ENCODE results near the gene HOTAIR.

HOTAIR gene

DNA sequence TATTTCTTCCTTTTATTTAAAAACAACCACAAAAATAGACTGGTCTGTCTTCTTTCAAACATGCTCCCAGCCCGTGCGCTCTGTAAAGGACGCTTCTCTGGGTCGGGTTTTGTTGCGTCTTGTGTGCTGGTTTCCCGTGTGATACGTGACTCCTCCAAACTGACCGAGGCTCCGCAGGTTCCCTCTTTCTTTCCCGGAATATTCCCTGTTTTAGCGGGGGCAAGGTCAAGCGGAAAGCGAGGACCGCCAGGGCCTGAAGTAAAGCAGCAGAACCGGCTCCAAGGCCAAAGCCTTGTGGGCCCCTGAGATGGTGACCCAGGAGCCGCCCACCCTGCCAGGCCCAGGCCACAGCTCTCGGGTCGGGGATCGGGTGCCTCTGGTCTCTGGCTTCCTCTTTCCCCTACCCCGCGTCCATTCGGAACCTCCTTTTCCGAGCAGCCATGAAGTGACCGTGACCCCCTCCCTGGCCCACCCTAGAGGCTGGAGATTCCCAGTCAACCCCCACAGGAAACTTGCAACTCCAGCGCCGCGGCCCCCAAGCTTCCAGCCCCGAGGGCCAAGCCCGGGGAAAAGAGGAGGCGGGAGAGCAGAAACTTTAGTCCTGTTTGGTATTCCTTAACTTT is 9.3 kb upstream of the HOTAIR start:
- peaks cover 4% of the 10 kb centered on the region for H3K79me1 ChIP-seq (replicated peaks; ENCODE audit: low read length, poor library complexity, severe bottlenecking)
- H3K18ac ChIP-seq (ENCODE audit: low read depth in 1 of 2, low read length in 2 of 2), result no peak overlapping the region
- H2BK120ac ChIP-seq (ENCODE audit: low read depth, low read length), result no peak overlapping the region
- peak overlapping the region; percentile 58 for H2BK5ac ChIP-seq (ENCODE audit: low read depth, low read length, poor library complexity, severe bottlenecking)
- H3K4ac ChIP-seq (ENCODE audit: low read depth in 1 of 2, low read length in 2 of 2), result no peak overlapping the region
- no peak overlapping the region for H2BK15ac ChIP-seq (ENCODE audit: low read depth, poor library complexity, severe bottlenecking)
- peak overlapping the region in 1 of 2 experiments; percentile 32 for H3K23ac ChIP-seq (ENCODE audit: low read length in 2 of 2)
- peaks cover 21% of the 10 kb centered on the region for H3K4me1 ChIP-seq (ENCODE audit: control insufficient read depth, insufficient read depth, low read depth, low read length)
- no peak for DNase-seq
- no peak overlapping the region for H3K14ac ChIP-seq (ENCODE audit: low read length in 2 of 2)
- no peaks in the 10 kb centered on the region for H3K9me3 ChIP-seq (ENCODE audit: control insufficient read depth, low read length)
- H3K4me2 ChIP-seq (ENCODE audit: low read length, poor library complexity, severe bottlenecking), result peak overlapping the region; percentile 81
- H4K8ac ChIP-seq (ENCODE audit: low read length), result no peak overlapping the region
- H3K4me3 ChIP-seq (ENCODE audit: insufficient read depth in 1 of 2, low read depth in 1 of 2, low read length in 2 of 2), result peak overlapping the region in 1 of 2 experiments; percentile 36
- H2AFZ ChIP-seq (ENCODE audit: low read depth, low read length), result no peak overlapping the region
- H3K27me3 ChIP-seq (ENCODE audit: control insufficient read depth in 1 of 2, insufficient read depth in 1 of 2, low read length in 2 of 2), result peaks cover 7 to 50% of the 10 kb centered on the region in 2 experiments
- H3K27ac ChIP-seq (ENCODE audit: low read length, poor library complexity, severe bottlenecking), result no peak overlapping the region
- no peaks in the 10 kb centered on the region for H3K36me3 ChIP-seq (ENCODE audit: control insufficient read depth in 1 of 2, insufficient read depth in 2 of 2, low read depth in 1 of 2, low read length in 2 of 2)
- peak overlapping the region; percentile 81 for H3K9ac ChIP-seq (ENCODE audit: low read length)
- WGBS, result 16% methylated on average over 23 of the region's 30 CpGs
- no peak overlapping the region for H2AK5ac ChIP-seq (ENCODE audit: low read length, severe bottlenecking)
- no peak overlapping the region for H4K91ac ChIP-seq (ENCODE audit: low read length)
- H2BK12ac ChIP-seq (ENCODE audit: low read length in 2 of 2), result no peak overlapping the region

- no peaks in the 10 kb centered on the region for H3K36me3 ChIP-seq (ENCODE audit: control insufficient read depth in 1 of 2, insufficient read depth in 2 of 2, low read depth in 1 of 2, low read length in 2 of 2)
- no peak overlapping the region for H2AFZ ChIP-seq (ENCODE audit: low read depth, low read length)
- H2AK5ac ChIP-seq (ENCODE audit: low read length, severe bottlenecking), result no peak overlapping the region
- no peak overlapping the region for H3K27ac ChIP-seq (ENCODE audit: low read length, poor library complexity, severe bottlenecking)
- peak overlapping the region in 1 of 2 experiments; percentile 36 for H3K4me3 ChIP-seq (ENCODE audit: insufficient read depth in 1 of 2, low read depth in 1 of 2, low read length in 2 of 2)
- WGBS, result 10% methylated on average over 13 of the region's 17 CpGs
- H2BK5ac ChIP-seq (ENCODE audit: low read depth, low read length, poor library complexity, severe bottlenecking), result no peak overlapping the region
- H3K4ac ChIP-seq (ENCODE audit: low read depth in 1 of 2, low read length in 2 of 2), result no peak overlapping the region
- no peak overlapping the region for H3K18ac ChIP-seq (ENCODE audit: low read depth in 1 of 2, low read length in 2 of 2)
- peaks cover 17% of the 10 kb centered on the region for H3K4me1 ChIP-seq (ENCODE audit: control insufficient read depth, insufficient read depth, low read depth, low read length)
- no peak for DNase-seq
- no peak overlapping the region for H4K8ac ChIP-seq (ENCODE audit: low read length)
- peaks cover 12 to 55% of the 10 kb centered on the region in 2 experiments for H3K27me3 ChIP-seq (ENCODE audit: control insufficient read depth in 1 of 2, insufficient read depth in 1 of 2, low read length in 2 of 2)
- no peak overlapping the region for H2BK12ac ChIP-seq (ENCODE audit: low read length in 2 of 2)
- H3K23ac ChIP-seq (ENCODE audit: low read length in 2 of 2), result no peak overlapping the region
- peak overlapping the region; percentile 81 for H3K9ac ChIP-seq (ENCODE audit: low read length)
- H2BK15ac ChIP-seq (ENCODE audit: low read depth, poor library complexity, severe bottlenecking), result no peak overlapping the region
- peaks cover 2% of the 10 kb centered on the region for H3K79me1 ChIP-seq (replicated peaks; ENCODE audit: low read length, poor library complexity, severe bottlenecking)
- no peaks in the 10 kb centered on the region for H3K9me3 ChIP-seq (ENCODE audit: control insufficient read depth, low read length)
- no peak overlapping the region for H4K91ac ChIP-seq (ENCODE audit: low read length)
- peak overlapping the region; percentile 25 for H3K4me2 ChIP-seq (ENCODE audit: low read length, poor library complexity, severe bottlenecking)
- H3K14ac ChIP-seq (ENCODE audit: low read length in 2 of 2), result no peak overlapping the region
- no peak overlapping the region for H2BK120ac ChIP-seq (ENCODE audit: low read depth, low read length)
Measured at GRCh38 chr12:53983568-53983949, 8.8 kb upstream of the HOTAIR start.

- WGBS, result 29% methylated on average over 23 of the region's 26 CpGs
- no peak overlapping the region for H4K91ac ChIP-seq (ENCODE audit: low read length)
Measured at GRCh38 chr12:53982648-53983567, 8.2 kb upstream of the HOTAIR start.

More at GRCh38 chr12:53982648-53983567, 8.2 kb upstream of the HOTAIR start:
- Histone ChIP-seq H3K4ac (ENCODE audit: low read depth in 1 of 2, low read length in 2 of 2) (no peak overlapping the region), H2BK15ac (ENCODE audit: low read depth, poor library complexity, severe bottlenecking) (no peak overlapping the region), H3K4me2 (ENCODE audit: low read length, poor library complexity, severe bottlenecking) (peak overlapping the region; percentile 25), H3K9me3 (ENCODE audit: control insufficient read depth, low read length) (no peaks in the 10 kb centered on the region), H3K18ac (ENCODE audit: low read depth in 1 of 2, low read length in 2 of 2) (no peak overlapping the region), H3K4me1 (ENCODE audit: control insufficient read depth, insufficient read depth, low read depth, low read length) (peaks cover 15% of the 10 kb centered on the region), H4K8ac (ENCODE audit: low read length) (no peak overlapping the region), H3K14ac (ENCODE audit: low read length in 2 of 2) (no peak overlapping the region), H3K79me1 (replicated peaks; ENCODE audit: low read length, poor library complexity, severe bottlenecking) (peaks cover 1% of the 10 kb centered on the region), H3K9ac (ENCODE audit: low read length) (peak overlapping the region; percentile 81), H2BK5ac (ENCODE audit: low read depth, low read length, poor library complexity, severe bottlenecking) (no peak overlapping the region), H2AK5ac (ENCODE audit: low read length, severe bottlenecking) (no peak overlapping the region), H3K27me3 (ENCODE audit: control insufficient read depth in 1 of 2, insufficient read depth in 1 of 2, low read length in 2 of 2) (peaks cover 16 to 61% of the 10 kb centered on the region in 2 experiments), H3K36me3 (ENCODE audit: control insufficient read depth in 1 of 2, insufficient read depth in 2 of 2, low read depth in 1 of 2, low read length in 2 of 2) (no peaks in the 10 kb centered on the region), H2BK12ac (ENCODE audit: low read length in 2 of 2) (no peak overlapping the region), H3K23ac (ENCODE audit: low read length in 2 of 2) (no peak overlapping the region), H2BK120ac (ENCODE audit: low read depth, low read length) (no peak overlapping the region), H2AFZ (ENCODE audit: low read depth, low read length) (no peak overlapping the region), H3K27ac (ENCODE audit: low read length, poor library complexity, severe bottlenecking) (no peak overlapping the region), H3K4me3 (ENCODE audit: insufficient read depth in 1 of 2, low read depth in 1 of 2, low read length in 2 of 2) (peak overlapping the region in 1 of 2 experiments; percentile 36)
- no peak for DNase-seq

Measured in mesenchymal stem cell (in vitro differentiated cells and primary cell).